ENCODE measurements around the gene ZNF232. TPM values are rescaled to one million over a fixed set of nuclear protein-coding genes. Genes with fewer than 3 reads are reported as not detected.
"Not testable (repeated sequence)": the region's sequence is repeated elsewhere in the genome, so short reads cannot be mapped to it uniquely, and the experiment has no call there.

The ZNF232 gene
- 3.4 and 7.1 TPM in 2 replicates for total RNA-seq (2014; rRNA removed; shearing (Covaris generic))

DNA sequence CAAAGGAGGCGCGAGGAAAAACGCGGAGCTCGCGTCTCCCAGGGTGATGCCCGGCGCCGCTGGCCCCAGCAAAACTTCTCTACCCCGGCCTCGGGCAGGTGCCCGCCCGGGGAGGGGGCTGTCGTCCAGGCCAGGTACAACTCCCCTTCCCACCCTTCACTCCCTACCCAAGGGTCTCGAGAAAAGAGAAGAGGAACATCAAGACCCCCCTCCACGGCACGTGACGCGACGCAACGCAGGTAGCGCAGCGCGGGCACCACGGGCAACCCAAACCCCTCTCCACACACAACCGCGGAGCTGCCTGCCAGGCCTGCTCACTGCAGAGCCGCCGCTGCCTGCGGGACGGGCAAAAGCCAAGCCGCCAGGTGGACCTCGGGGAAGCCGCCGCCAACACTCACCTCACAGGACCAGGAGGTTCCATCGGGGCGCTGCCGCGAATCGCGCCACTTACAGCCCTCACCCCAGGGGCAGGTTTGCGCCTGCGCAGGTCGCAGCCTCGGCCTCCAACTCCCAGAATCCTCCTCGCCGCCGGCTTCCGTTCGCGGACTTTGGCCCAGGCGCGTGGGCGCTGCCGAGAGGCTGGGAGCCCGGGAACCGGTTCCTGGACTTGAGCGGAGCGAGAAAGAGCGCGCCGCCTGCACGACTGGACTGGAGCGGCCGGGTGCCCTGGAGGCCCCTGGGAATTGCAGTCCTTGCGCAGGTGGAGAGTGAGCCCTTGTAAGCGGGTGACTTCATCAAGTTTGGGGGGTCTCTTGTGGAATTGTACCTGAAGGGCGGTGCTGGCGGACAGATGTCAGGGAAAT lies at the start of gene ZNF232:
ZNF232 (minus strand) TSS at position 477 of the 803 bp plus-strand sequence; CDS start at position 421, 56 bp downstream.
- peaks cover 10% of the 10 kb centered on the region for H3K27me3 ChIP-seq (replicated peaks)
- H3K36me3 ChIP-seq, result peaks cover 1% of the 10 kb centered on the region
- H3K9me3 ChIP-seq (replicated peaks), result 0 out of 2 replicates have a peak, but pooled peaks cover 4% of the 10 kb centered on the region
- peak within 1 kb of the TSS; percentile 64 for H3K4me3 ChIP-seq
- H3K4me1 ChIP-seq (replicated peaks), result peaks cover 5% of the 10 kb centered on the region; the same call in 1 of the 2 replicates
- no peak within 1 kb of the TSS for H3K27ac ChIP-seq
- DNase-seq (ENCODE audit: low read depth in 1 of 2, low spot score in 2 of 2), result peak; percentile 85 to 92

GRCh38 chr17:5160702-5161101 lies 49.0 kb upstream of the ZNF232 start:
- H3K4me3 ChIP-seq; H3K27me3 ChIP-seq (replicated peaks); H3K36me3 ChIP-seq: not testable (repeated sequence)

GRCh38 chr17:5146122-5146521 lies 34.4 kb upstream of the ZNF232 start:
- not testable (repeated sequence) for H3K36me3 ChIP-seq; H3K4me3 ChIP-seq; H3K27ac ChIP-seq; DNase-seq (ENCODE audit: low read depth in 1 of 2, low spot score in 2 of 2); H3K27me3 ChIP-seq (replicated peaks); H3K4me1 ChIP-seq (replicated peaks); H3K9me3 ChIP-seq (replicated peaks)

More at GRCh38 chr17:5160702-5161101, 49.0 kb upstream of the ZNF232 start:
- not testable (repeated sequence) for DNase-seq (ENCODE audit: low read depth in 1 of 2, low spot score in 2 of 2); H3K27ac ChIP-seq; H3K4me1 ChIP-seq (replicated peaks); H3K9me3 ChIP-seq (replicated peaks)

DNA sequence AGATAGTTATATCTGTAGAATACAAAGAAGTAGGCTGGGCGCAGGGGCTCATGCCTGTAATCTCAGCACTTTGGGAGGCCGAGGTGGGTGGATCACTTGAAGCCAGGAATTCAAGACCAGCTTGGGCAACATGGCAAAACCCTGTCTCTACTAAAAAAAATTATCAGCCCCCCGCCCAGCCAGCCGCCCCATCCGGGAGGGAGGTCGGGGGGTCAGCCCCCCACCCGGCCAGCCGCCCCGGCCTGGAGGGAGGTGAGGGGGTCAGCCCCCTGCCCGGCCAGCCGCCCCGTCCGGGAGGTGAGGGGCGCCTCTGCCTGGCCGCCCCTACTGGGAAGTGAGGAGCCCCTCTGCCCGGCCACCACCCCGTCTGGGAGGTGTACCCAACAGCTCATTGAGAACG lies 31.2 kb upstream of the ZNF232 start:
- not testable (repeated sequence) for H3K9me3 ChIP-seq (replicated peaks); H3K27ac ChIP-seq; H3K27me3 ChIP-seq (replicated peaks); DNase-seq (ENCODE audit: low read depth in 1 of 2, low spot score in 2 of 2); H3K4me3 ChIP-seq; H3K4me1 ChIP-seq (replicated peaks); H3K36me3 ChIP-seq

DNA sequence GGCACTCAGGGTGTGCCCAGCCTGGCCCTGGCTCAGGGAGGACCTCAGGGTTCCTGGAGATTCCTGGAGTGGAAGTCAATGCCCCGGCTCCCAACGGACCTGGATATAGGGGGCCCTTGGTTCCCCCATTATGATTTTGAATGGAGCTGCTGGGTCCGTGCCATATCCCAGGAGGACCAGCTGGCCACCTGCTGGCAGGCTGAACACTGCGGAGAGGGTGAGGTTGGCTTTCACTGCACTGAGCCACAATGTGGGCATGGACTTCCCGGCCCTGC lies 27.7 kb upstream of the ZNF232 start:
- no peak for DNase-seq (ENCODE audit: low read depth in 1 of 2, low spot score in 2 of 2)
- H3K27ac ChIP-seq, result no peak overlapping the region
- H3K36me3 ChIP-seq, result no peaks in the 10 kb centered on the region
- H3K4me3 ChIP-seq, result no peak overlapping the region
- H3K27me3 ChIP-seq (replicated peaks), result no peaks in the 10 kb centered on the region
- no peaks in the 10 kb centered on the region for H3K9me3 ChIP-seq (replicated peaks)
- H3K4me1 ChIP-seq (replicated peaks), result no peaks in the 10 kb centered on the region

DNA sequence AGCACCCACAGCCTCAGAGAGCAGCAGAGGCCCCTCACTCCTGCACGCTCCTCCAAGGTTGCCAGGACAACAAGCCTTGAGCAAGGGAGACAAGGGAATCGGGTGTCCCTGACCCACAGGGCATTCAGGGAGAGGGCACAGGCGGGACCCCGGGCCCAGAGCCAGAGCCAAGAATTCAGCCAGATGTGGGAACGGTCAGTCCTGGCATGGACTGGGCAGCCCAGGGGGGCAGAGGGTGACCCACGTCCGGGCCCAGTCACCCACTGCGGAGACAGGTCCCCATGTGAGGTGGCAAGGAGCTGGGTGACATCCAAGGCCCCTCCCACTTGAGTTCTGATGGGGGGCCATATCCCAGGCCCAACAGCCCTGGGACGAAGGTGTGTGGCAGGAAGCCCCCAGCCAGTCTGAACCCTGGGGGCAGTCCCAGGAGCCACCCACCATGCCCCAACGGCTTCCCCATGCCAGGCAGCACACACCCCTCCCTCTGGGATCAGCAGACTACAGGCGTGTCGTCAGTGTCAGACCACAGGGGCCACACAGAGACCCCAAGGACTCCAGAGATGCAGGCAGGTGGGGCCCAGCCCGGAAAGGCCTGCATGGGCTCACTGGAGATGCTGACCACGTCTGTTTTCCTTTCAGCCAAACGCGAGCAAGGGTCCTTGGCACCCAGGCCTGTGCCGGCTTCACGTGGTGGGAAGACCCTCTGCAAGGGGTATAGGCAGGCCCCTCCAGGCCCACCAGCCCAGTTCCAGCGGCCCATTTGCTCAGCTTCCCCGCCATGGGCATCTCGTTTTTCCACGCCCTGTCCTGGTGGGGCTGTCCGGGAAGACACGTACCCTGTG lies 27.2 kb upstream of the ZNF232 start:
- H3K9me3 ChIP-seq (replicated peaks), result no peaks in the 10 kb centered on the region
- no peaks in the 10 kb centered on the region for H3K4me1 ChIP-seq (replicated peaks)
- no peak for DNase-seq (ENCODE audit: low read depth in 1 of 2, low spot score in 2 of 2)
- H3K27ac ChIP-seq, result no peak overlapping the region
- no peaks in the 10 kb centered on the region for H3K27me3 ChIP-seq (replicated peaks)
- H3K36me3 ChIP-seq, result no peaks in the 10 kb centered on the region
- H3K4me3 ChIP-seq, result no peak overlapping the region

GRCh38 chr17:5138198-5138544 lies 26.5 kb upstream of the ZNF232 start:
- not testable (repeated sequence) for H3K36me3 ChIP-seq; H3K4me1 ChIP-seq (replicated peaks); DNase-seq (ENCODE audit: low read depth in 1 of 2, low spot score in 2 of 2); H3K9me3 ChIP-seq (replicated peaks); H3K27ac ChIP-seq; H3K4me3 ChIP-seq; H3K27me3 ChIP-seq (replicated peaks)

GRCh38 chr17:5137511-5138197 lies 26.0 kb upstream of the ZNF232 start:
- H3K9me3 ChIP-seq (replicated peaks); H3K27ac ChIP-seq; H3K27me3 ChIP-seq (replicated peaks); H3K36me3 ChIP-seq; H3K4me1 ChIP-seq (replicated peaks); DNase-seq (ENCODE audit: low read depth in 1 of 2, low spot score in 2 of 2); H3K4me3 ChIP-seq: not testable (repeated sequence)

GRCh38 chr17:5136580-5137412 lies 25.1 kb upstream of the ZNF232 start:
- H3K36me3 ChIP-seq; H3K9me3 ChIP-seq (replicated peaks); DNase-seq (ENCODE audit: low read depth in 1 of 2, low spot score in 2 of 2); H3K27ac ChIP-seq; H3K27me3 ChIP-seq (replicated peaks); H3K4me1 ChIP-seq (replicated peaks); H3K4me3 ChIP-seq: not testable (repeated sequence)

DNA sequence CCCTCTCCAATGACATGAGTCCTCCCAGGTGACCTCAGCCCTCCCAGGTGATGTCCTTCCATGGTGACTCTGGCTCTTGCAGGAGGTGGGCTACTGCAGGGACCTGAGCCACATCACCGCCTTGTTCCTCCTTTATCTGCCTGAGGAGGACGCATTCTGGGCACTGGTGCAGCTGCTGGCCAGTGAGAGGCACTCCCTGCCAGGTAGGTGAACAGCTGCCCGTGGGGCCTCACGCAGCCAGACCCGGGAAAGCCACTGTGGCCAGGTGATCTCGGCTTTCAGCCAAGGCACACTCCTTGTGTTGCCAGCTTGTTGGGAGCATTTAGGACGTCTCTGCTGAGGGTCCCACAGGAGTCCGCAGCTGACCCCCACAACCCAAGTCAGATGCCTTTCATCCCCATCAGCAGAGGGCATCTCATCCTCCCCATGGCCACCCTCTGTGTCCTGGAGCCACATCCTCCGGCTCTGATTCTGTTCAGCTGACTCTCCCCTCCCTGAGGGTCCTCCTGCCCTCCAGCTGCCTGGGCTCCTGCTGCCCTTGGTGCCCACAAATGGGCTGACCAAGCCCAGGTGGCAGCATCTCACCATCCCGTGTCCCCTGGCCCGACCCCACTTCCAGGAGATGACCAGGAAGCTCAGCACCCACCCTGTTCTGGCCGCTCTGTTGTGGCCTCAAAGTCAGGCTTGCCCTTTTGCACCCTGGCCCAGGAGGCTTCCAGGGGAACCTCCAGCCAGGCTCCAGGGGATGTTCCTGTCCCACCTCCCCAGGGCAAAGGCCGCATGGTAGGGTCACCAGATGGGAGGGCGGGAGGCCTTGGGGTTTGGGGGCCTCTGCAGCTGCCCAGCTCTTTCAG lies 24.3 kb upstream of the ZNF232 start:
- H3K4me3 ChIP-seq, result no peak overlapping the region
- no peak for DNase-seq (ENCODE audit: low read depth in 1 of 2, low spot score in 2 of 2)
- no peaks in the 10 kb centered on the region for H3K4me1 ChIP-seq (replicated peaks)
- no peaks in the 10 kb centered on the region for H3K27me3 ChIP-seq (replicated peaks)
- H3K27ac ChIP-seq, result no peak overlapping the region
- H3K9me3 ChIP-seq (replicated peaks), result no peaks in the 10 kb centered on the region
- H3K36me3 ChIP-seq, result no peaks in the 10 kb centered on the region

- H3K36me3 ChIP-seq; DNase-seq (ENCODE audit: low read depth in 1 of 2, low spot score in 2 of 2); H3K9me3 ChIP-seq (replicated peaks); H3K4me1 ChIP-seq (replicated peaks); H3K27ac ChIP-seq; H3K4me3 ChIP-seq; H3K27me3 ChIP-seq (replicated peaks): not testable (repeated sequence)
Observed at GRCh38 chr17:5135131-5135712, 23.5 kb upstream of the ZNF232 start.

DNA sequence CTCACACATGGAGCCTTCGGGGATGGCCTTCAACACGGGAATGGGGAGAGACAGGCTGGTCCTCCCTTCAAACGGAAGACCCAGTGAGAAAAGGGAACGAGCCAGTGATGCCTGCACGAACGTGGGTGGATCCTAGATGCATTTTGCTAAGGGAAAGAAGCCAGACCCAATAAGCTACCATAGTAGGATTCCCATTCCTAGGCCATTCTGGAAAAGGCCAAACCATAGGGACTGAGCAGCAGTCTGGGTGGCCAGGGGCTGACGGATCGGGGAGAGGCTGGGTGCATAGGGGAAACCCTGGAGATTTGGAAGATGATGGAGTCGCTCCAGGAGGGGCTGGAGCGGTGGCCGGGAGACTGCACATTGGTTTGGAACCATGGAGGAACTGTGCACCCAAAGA lies 22.9 kb upstream of the ZNF232 start:
- not testable (repeated sequence) for H3K4me1 ChIP-seq (replicated peaks); H3K27me3 ChIP-seq (replicated peaks); H3K9me3 ChIP-seq (replicated peaks); H3K27ac ChIP-seq; H3K4me3 ChIP-seq; DNase-seq (ENCODE audit: low read depth in 1 of 2, low spot score in 2 of 2); H3K36me3 ChIP-seq

All from SJSA1 (cell line).